Mucosa of gallbladder (tissue), 1 donor: ENCODE results near the gene RANBP10. TPM values are rescaled to one million over a fixed set of nuclear protein-coding genes. Genes with fewer than 3 reads are reported as not detected.
"Not testable (repeated sequence)": the region's sequence is repeated elsewhere in the genome, so short reads cannot be mapped to it uniquely, and the experiment has no call there.

Source experiments
- DNase-seq: peaks from one replicate; pipeline ENCODE4 v3.0.0-alpha.2; 2020; ENCODE audit warnings: low spot score
- total RNA-seq: library from RNA; stranded (reverse); gene quantifications from one replicate; pipeline ENCODE4 v1.2.1, GENCODE V29; 2021
- donor health status: DM: no; HTN: no; CAD: no.

Gene RANBP10
- total RNA-seq, 1 donor from 2014 or later, result 22.7 TPM

DNA sequence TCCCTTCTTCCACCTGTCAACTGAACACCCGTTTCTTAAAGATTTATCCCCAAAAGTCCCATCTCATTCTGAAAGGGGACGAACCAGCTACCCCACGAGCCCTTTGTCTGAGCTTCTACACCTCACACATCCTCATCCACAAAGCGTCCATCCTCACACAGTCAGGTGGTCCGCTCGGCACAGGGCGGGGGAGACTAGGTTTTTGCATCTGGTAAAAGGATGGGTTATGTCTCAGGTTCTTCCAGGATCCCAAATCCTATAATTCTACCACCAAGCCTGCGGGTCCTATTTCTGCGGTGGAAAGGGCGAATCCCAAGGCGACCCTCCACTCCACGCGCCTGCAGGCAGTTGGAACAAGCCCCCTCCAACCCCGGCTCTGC is 87.7 kb downstream of the RANBP10 start:
- no peak for DNase-seq

DNA sequence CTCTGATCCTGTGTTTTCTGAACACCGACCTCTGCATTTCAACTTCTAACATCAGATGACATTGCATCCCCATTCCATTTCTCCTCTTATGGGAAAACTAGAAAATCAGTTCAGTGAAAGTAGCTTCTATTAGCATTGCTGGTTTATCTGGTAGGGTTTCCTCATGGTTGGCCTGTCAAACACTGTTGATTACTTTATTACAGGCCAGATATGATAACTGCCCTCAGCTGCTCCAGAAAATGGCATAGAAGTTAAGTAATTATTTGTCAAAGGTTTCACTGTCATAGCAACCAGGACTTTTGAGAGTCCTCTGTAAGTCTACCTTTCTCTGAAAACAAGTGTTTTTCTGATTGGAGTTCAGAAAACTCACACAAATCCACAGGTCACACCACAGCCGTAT is 90.3 kb downstream of the RANBP10 start:
- no peak for DNase-seq

DNA sequence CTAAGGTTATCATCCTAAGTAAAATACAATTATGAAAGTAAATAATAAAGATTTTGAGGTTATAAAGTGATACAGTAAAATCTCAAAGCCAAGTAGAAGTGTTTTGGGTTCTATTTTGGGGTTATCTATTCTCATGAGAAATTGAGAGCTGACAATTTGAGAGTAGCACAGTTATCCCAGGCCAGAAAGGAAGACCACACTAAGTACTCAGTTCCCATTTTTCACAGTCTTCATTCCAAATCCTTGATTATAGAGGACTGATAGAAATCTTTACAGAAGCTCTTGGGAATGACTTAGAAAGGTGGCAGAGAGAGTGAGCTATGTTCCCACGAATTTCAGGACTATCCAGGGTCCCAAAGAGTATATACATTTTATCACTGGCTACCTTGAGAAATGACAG is 91.8 kb downstream of the RANBP10 start:
- DNase-seq, result no peak

DNA sequence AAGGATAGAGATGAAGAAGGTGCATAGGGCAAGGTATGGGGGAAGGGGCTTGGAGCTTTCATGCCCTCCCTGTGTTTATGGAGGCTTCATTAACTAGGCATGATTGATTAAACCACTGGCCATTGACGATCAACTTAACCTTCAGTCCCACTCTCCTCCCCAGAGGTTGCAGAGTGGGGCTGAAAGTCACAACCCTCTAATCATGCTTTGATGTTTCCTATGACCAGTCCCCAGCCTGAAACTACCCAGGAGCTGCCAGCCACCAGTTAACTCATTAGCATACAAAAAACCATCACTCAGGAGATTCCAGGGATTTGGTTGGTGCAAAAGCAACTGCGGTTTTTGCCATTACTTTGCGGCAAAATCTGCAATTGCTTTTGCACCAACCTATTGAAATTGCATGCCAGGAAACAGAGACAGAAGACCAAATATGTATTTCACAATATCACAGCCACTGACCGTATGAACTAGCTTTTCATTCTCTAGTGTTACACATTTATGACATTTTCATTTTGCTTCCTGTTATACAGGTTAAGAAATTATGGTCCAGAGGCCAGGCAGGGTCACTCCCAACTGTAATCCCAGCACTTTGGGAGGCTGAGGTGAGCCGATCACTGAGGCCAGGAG is 92.6 kb downstream of the RANBP10 start:
- no peak for DNase-seq

DNA sequence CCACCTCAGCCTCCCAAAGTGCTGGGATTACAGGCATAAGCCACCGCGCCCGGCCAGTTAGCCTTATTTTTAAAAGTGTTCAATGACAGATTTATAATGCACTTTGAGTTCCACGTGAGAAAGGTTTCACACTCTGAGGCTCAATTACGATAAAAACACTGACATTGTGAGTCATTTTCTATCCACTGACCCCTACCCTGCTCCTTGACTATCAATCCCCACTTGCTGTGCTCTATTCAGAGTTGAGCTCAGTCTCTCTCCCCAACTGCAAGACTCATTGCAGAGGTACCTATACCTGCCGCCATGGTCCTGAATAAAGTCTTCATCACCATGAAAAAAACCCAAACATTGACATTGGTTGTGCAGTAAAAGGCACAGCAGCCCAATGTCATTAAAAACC is 95.8 kb downstream of the RANBP10 start:
- no peak for DNase-seq

DNA sequence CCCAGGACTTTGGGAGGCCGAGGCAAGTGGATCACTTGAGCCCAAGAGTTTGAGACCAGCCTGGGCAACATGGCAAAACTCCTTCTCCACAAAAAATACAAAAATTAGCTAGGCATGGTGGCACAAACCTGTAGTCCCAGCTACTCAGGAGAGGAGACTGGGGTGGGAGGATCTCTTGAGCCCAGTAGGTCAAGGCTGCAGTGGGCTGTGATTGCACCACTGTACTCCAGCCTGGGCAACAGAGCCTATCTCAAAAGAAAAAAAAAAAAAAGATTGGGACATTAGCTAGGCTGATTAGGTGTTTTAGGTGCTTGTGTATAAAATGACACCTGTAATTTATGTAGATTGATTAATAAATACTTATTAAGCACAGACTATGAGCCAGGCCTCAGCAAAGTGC is 97.3 kb downstream of the RANBP10 start:
- DNase-seq, result no peak

DNA sequence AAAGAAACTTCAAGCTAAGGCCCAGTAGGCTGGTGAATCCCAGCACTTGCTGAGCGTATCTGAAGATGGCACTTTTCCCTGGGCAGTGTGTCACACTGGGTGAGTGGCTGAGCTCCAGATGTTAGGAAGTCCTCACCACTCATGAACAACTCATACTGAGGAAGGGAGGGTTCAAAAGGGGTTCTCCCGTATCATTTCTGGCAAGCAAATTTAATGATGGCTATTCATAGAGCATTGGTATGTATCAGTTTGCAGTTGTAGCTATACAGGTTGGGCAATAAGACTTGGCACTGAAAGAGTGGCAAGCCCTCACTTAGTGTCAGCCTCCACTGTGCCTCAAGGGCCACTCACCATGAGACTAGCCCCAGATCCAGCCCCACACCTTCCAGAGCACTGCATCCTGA is 98.0 kb downstream of the RANBP10 start:
- DNase-seq, result no peak

DNA sequence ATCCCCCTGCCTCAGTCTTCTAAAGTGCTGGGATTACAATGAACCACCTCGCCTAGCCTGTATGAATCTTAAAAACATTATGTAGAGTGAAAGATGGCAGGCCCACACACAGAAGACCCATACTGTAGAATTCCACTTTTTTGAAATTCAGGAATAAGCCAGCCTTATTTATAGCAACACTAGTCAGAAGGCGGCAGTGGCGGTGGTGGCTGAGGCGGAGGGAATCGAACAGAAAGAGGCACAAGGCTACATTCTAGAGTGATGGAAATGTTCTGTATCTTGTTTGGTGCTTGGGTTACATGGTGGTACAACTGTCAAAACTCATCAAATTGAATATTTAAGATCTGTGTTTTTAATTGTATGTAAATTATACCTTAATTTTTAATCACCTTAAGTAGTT is 98.6 kb downstream of the RANBP10 start:
- DNase-seq, result no peak

DNA sequence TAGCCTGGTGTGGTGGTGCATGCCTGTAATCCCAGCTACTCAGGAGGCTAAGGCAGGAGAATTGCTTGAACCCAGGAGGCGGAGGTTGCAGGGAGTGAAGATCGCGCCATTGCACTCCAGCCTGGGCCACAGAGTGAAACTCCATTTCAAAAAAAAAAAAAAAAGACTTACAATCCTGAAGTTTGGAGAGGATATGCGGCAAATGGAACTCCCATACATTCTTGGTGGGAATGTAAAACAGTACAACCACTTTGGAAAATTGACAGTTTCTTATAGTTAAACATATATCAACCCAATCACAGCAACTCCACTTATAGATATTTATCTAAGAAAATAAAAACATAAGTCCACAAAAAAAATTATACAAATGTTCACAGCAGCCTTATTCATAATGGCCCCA is 99.2 kb downstream of the RANBP10 start:
- DNase-seq, result no peak

DNA sequence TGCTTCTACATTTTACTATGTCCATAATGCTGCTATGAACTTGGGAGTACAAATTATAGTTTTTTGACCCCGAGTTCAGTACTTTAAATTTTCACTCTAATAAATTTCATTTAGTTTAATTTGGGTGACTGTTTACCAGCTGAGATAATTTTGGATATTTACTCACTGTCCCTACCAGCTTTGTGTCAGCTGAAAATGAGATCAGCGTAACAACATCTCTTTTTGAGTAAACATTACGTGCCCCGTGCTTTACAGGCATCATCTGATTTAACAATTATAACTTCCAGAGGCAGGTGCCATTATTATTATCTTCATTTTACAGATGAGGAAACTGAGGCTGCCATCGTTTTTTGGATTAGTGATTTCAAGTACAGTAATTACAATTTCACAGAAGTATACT is 102.2 kb downstream of the RANBP10 start:
- DNase-seq, result no peak

DNA sequence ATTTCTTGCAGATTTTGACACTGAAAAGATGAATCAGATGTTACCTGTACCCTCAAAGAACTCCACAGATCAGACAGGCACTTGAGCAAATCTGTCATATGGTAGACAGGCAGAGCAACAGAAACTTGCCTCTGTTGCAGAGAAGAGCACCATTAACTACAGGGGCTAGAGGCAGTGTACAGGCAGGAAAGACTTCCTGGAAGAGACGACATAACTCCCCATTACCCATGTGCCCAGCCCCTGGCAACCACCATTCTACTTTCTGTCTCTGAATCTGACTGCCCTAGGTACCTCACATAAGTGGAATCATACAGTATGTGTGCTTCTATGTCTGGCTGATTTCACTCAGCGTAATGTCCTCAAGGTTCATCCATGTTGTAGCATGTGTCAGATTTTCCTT is 102.7 kb downstream of the RANBP10 start:
- no peak for DNase-seq

DNA sequence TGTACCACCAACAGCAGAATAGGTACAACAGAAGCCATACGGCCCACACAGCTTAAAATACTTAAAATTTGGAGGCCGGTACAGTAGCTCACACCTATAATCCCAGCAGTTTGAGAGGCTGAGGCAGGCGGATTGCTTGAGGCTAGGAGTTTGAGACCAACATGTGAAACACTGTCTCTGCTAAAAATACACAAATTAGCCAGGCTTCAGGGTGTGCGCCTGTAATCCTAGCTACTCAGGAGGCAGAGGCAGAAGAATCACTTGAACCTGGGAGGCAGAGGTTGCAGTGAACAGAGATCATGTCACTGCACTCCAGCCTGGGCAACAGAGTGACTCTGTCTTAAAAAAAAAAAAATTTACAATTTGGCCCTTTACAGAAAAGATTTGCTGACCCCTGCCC is 104.2 kb downstream of the RANBP10 start:
- no peak for DNase-seq

DNA sequence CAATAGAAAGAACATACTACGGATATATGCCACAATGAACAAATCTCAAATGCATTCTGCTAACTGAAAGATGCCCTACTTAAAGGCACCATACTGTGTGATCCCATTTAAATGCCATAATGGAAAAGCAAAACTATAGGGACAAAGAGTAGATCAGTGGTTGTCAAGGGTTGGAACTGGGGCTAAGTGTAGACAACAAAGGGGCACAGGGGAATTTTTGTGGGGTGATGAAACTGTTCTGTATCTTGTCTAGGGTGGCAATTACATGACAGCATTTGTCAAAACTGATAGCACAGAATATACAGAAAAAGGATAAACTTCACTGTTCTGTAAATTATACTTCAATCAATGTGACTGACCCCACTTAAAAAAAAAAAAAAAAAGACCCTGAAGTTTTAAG is 104.9 kb downstream of the RANBP10 start:
- DNase-seq, result no peak

DNA sequence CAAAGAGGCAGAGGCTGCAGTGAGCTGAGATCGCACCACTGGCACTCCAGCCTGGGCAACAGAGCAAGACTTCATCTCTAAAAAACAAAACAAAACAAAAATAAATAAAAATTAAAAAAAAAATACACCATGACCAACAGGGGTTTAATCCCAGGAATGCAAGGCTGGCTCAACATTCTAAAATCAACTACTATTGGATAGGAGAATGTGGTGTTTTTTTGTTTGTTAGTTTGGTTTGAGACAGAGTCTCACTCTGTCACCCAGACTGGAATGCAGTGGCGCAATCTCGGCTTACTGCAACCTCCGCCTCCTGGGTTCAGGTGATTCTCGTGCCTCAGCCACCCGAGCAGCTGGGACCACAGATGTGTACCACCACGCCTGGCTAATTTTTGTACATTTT is 107.1 kb downstream of the RANBP10 start:
- no peak for DNase-seq

DNA sequence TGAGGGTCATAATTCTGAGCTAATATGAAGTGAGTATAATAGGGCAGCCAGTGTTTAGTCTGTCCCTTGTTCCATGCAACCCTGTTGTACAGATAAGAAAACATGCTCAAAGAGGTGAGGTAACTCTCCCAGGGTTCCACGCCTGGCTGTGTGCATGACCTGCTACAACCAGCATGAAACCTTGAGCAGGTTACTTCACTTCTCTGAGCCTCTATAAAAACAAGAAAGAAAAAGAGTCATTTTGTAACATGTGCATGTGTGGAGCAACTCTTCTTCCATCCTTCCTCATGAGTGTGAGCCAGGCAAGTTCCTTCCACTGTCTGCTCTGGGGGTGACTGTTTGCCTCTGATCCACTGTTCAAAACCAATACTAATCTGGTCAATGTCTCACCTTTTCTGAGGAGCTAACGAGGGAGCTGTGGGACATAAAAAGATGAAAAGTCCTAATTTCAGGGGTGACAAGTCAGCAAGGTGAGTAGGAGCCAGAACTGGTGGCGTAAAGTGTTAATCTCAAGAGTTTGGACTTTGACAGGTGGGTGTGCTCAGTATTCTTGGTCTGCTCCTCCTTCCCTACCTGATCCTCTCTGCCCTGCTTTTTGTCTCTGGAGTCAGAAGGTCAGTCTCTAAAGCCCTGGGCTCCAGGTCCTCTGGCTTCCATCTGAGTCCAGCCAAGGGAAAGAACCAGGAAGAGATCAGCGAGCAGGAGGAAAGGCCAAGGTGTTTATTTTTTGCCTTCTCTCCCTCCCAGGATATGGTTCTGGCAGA is 108.8 kb downstream of the RANBP10 start:
- no peak for DNase-seq

DNA sequence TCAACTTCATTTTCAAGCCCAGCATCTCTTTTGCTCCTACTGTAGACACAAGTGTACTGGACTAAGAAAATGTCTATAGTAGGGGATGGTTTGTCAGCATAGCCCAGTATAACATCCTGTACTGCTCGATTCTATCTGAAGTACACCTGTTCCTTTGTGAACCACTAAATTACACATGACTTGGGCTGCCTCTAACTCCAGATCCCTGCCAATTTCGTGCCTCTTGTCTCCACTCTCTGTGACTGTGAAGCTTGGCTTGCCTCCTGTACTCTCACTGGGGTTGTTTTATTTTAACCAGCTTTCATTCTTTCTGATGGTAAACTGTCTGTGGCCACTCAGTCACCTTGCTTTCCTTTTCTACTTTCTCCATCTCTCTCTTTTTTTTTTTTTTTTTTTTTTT is 111.7 kb downstream of the RANBP10 start:
- DNase-seq, result no peak

DNA sequence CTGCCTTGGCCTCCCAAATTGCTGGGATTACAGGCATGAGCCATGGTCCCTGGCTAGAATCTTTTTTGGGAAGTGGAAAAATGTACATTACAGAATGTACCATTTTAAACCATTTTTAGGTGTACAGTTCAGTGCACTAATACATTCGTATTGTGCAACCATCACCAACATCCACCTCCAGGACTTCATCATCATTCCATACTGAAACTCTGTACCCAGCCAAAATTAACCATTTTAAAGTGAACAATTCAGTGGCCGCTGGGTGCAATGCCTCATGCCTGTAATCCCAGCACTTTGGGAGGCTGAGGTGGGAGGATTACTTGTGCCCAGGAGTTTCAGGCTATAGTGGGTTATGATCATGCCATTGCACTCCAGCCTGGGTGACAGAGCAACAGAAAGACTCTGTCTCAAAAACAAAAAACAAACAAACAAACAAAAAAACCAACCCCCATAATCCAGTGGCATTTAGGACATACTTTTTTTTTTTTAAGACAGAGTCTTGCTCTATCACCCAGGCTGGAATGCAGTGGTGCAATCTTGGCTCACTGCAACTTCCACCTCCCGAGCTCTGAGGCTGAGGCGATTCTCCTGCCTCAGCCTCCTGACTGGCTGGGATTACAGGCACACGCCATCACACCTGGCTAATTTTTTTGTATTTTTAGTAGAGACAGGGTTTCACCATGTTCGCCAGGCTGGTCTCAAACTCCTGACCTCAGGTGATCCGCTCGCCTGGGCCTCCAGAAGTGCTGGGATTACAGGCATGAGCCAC is 112.7 kb downstream of the RANBP10 start:
- not testable (repeated sequence) for DNase-seq

DNA sequence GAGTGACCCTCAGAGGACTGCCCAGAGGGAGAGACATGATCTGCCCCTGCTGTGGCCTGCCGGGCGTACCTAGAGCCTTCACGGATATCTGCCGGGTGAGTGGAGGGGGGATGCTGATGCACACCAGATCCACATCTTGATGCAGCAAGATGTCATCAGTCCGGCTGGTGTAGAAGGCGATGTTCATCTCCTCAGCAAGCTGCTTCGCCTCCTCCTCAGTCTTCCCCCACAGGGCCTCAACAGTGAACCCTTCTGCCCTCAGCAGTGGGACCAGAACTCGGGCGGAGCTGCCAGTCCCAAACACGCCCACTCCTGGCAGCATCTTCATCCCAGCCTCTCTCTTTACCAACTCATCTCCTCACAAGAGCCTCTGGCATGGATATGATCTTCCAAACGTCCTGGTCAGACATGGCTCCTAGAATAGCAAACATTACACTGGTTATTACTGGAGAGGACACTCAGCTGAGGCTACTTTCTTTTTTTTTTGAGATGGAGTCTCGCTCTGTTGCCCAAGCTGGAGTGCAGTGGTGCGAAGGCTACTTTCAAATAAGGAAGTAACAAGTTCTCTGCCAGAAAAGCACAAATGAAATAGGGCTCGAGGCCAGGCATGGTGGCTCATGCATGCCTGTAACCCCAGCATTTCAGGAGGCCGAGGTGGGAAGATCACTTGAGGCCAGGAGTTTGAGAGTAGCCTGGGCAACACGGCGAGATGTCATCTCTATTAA is 120.8 kb downstream of the RANBP10 start:
- no peak for DNase-seq

DNA sequence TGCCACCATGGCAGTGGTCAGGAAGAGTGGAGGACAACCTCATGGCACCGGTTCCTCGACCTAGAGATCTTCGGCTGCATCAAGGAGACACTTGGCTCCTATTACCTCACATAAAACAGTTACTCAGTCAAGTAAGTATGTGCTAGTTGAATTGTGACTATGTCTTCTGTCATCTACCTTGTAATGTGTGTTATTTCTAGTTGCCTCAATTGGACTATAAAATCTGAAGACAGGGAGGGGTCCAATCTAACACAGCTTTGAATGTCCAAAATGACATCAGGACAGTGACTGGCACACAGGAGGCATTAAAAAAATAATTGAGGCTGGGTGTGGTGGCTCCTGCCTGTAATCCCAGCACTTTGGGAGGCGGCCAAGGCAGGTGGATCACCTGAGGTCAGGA is 122.6 kb downstream of the RANBP10 start:
- DNase-seq, result no peak

DNA sequence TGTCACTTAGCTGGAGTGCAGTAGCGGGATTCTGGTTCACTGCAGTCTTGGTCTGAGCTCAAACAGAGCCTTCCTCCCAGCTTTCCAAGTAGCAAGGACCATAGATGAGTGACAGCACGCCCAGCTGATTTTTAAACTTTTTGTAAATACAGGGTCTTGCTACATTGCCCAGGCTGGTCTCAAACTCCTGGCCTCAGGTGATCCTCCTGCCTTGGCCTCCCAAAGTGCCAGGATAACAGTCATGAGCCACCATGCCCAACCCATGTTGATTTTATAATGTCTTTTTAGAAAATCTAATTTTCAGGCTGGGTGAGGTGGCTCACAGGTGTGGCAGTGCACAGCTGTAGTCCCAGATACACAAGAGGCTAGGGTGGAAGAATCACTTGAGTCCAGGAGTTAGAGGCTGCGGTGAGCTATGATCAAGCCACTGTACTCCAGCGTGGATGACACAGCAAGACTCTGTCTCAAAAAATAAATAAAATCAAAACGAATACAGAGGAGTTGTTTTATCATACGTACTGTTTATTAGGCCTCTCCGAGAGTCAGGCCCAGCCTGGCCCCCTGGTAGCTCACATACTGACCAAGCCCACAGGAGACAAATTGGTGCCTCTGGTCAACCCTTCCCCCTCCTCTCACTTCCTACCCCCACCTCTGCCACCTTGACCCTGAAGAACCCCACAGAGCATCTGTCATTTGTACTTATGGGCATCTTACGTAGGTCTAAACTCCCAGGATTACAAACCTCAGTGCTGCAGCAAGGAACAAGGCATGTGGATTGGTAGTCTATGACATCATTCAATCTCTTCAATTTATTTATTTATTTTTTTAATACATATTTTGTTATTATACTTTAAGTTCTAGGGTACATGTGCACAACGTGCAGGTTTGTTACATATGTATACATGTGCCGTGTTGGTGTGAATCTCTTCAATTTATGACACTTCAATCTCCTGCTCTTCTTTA is 126.1 kb downstream of the RANBP10 start:
- no peak for DNase-seq

DNA sequence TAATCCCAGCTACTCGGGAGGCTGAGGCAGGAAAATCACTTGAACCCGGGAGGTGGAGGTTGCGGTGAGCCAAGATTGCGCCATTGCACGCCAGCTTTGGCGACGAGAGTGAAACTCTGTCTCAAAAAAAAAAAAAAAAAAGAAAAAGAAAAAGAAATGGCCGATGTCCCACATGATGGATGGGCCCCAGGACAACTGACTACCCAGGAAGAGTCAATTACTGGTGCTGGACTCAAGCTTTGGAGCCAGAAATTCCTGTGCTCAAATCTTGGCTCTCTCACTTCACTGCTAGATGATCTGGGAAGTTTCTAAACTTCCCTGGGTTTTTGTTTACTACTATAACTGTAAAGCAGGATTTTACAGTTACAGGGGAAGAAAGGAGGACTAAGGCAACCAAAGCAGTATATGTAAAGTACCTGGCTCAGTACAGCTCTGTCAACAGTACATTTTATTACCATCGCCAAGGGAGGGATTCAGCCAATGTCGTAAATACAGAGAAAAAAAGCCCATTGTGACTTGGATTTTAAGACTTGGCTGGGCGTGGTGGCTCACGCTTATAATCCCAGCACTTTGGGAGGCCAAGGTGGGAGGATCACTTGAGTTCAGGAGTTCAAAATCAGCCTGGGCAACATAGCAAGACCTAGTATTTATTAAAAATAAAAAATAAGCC is 127.9 kb downstream of the RANBP10 start:
- DNase-seq, result no peak
